Osteoblast (primary cell): Measurements from ENCODE around the gene POLDIP3. TPM values are rescaled to one million over a fixed set of nuclear protein-coding genes. Genes with fewer than 3 reads are reported as not detected.

ENCODE experiments used
- DNase-seq: peaks from one replicate; pipeline ENCODE4 v3.0.0; 2011; ENCODE audit warnings: low spot score, mixed read lengths; ENCODE audit not compliant: insufficient read length; ENCODE audit errors: missing footprints
- H2AFZ ChIP-seq: 2 replicates; pipeline ENCODE4 v1.6.0; 2011; ENCODE audit warnings: mild to moderate bottlenecking, low read length
- H3K27ac ChIP-seq: 2 replicates; pipeline ENCODE4 v1.5.1; 2011; ENCODE audit warnings: mild to moderate bottlenecking, low read depth, low read length, moderate library complexity
- H3K27me3 ChIP-seq: 2 replicates; pipeline ENCODE4 v1.6.0; 2012; ENCODE audit warnings: mild to moderate bottlenecking, control low read depth, inconsistent platforms, low read length, moderate library complexity; ENCODE audit not compliant: insufficient read depth
- H3K36me3 ChIP-seq: 2 replicates; pipeline ENCODE4 v1.5.1; 2011; ENCODE audit warnings: mild to moderate bottlenecking, low read length, control low read depth, moderate library complexity; ENCODE audit not compliant: insufficient read depth
- H3K4me1 ChIP-seq: 2 replicates; pipeline ENCODE4 v1.5.1; 2011; ENCODE audit warnings: mild to moderate bottlenecking, low read length, control low read depth, moderate library complexity; ENCODE audit not compliant: insufficient read depth
- H3K4me2 ChIP-seq: 2 replicates; pipeline ENCODE4 v1.6.0; 2011; ENCODE audit warnings: mild to moderate bottlenecking, low read length; ENCODE audit not compliant: insufficient read depth
- H3K4me3 ChIP-seq: fragments of 200-600 bp; sonication (generic); 3 replicates; pipeline ENCODE4 v1.5.1; 2012; ENCODE audit warnings: mild to moderate bottlenecking, low read length, inconsistent platforms; ENCODE audit not compliant: insufficient read depth
- H3K79me2 ChIP-seq: 2 replicates; pipeline ENCODE4 v1.6.0; 2012; ENCODE audit warnings: mild to moderate bottlenecking, low read length, control low read depth, inconsistent platforms; ENCODE audit not compliant: insufficient read depth
- H3K9me3 ChIP-seq: 2 replicates; pipeline ENCODE4 v1.5.1; 2011; ENCODE audit warnings: low read depth, low read length, control low read depth
- H4K20me1 ChIP-seq: 2 replicates; pipeline ENCODE4 v1.6.0; 2012; ENCODE audit warnings: mild to moderate bottlenecking, low read length, control low read depth; ENCODE audit not compliant: insufficient read depth
- total RNA-seq: library from RNA; depleted of rRNA; stranded (reverse); fragments of >200 nt; gene quantifications from 2 replicates; pipeline ENCODE4 v1.2.3, GENCODE V29; 2012
- TF ChIP-seq, protein P1 (sequence below): IDR thresholded peaks from 2 replicates; pipeline ENCODE4 v1.5.1; 2011; ENCODE audit warnings: mild to moderate bottlenecking, low read depth, low read length, moderate library complexity; ENCODE audit errors: extremely low read depth

Gene POLDIP3
- total RNA-seq, 1 donor = 22.4 TPM

DNA sequence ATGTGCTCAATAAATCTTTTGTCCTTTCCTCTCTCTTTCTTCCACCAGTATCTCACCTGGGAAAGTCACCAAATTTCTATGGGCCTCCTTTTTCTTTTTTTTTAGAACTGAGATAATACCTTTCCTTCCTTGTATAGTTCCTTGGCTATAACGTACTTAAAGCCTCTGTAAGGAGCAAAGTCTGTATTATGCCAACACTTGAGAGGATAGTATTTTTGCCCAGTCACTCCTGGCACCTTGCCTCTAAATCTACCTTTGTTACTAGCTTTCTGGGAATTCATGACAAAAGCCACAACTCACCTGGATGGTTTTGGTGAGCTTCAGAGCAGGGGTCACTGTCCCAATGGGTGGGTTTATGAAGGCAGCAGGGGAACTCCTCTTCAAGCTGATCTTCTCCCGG is 12.2 kb downstream of the POLDIP3 start:
- Histone ChIP-seq H3K9me3 (no peaks in the 10 kb centered on the region), H3K27ac (no peak overlapping the region), H3K27me3 (no peaks in the 10 kb centered on the region), H3K4me1 (peaks cover 9% of the 10 kb centered on the region), H3K4me2 (no peak overlapping the region), H3K4me3 (no peak overlapping the region), H2AFZ (no peak overlapping the region), H3K36me3 (peaks cover 47% of the 10 kb centered on the region), H4K20me1 (peaks cover 39% of the 10 kb centered on the region), H3K79me2 (peaks cover 81% of the 10 kb centered on the region)
- TF ChIP-seq, protein P1, sequence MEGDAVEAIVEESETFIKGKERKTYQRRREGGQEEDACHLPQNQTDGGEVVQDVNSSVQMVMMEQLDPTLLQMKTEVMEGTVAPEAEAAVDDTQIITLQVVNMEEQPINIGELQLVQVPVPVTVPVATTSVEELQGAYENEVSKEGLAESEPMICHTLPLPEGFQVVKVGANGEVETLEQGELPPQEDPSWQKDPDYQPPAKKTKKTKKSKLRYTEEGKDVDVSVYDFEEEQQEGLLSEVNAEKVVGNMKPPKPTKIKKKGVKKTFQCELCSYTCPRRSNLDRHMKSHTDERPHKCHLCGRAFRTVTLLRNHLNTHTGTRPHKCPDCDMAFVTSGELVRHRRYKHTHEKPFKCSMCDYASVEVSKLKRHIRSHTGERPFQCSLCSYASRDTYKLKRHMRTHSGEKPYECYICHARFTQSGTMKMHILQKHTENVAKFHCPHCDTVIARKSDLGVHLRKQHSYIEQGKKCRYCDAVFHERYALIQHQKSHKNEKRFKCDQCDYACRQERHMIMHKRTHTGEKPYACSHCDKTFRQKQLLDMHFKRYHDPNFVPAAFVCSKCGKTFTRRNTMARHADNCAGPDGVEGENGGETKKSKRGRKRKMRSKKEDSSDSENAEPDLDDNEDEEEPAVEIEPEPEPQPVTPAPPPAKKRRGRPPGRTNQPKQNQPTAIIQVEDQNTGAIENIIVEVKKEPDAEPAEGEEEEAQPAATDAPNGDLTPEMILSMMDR = no peak
- DNase-seq = no peak

DNA sequence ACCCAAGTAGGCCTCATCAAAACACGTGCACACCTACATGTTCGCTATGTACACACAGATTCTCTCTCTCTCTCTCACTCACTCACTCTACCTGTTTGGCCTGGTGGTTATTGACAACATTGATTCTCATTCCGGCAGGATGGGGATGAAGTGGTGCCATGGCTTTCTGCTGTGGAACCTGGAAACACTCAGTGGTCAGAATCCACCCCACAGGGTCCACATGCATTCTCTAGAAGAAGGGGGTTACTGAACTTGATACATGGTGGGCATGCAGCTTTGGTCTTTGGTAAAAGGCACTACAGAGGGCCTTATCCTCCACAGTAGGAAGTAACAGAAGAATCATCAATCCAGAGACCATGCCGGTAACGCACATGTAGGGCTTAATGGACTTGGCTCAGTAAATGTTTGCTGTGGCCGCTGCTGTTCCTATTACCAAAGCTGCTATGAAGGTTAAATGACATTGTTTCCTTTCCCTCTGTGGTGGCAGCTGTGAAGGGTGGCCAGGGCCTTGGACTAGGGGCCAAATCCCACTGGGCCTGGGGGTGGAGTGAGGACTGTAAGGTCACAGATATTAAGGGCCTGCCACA is 12.7 kb downstream of the POLDIP3 start:
- no peak for DNase-seq
- Histone ChIP-seq H3K36me3 (peaks cover 47% of the 10 kb centered on the region), H3K4me1 (peaks cover 9% of the 10 kb centered on the region), H3K27ac (no peak overlapping the region), H4K20me1 (peaks cover 39% of the 10 kb centered on the region), H2AFZ (no peak overlapping the region), H3K4me2 (no peak overlapping the region), H3K9me3 (no peaks in the 10 kb centered on the region), H3K27me3 (no peaks in the 10 kb centered on the region), H3K79me2 (peaks cover 82% of the 10 kb centered on the region), H3K4me3 (no peak overlapping the region)
- TF ChIP-seq, protein P1 = no peak

DNA sequence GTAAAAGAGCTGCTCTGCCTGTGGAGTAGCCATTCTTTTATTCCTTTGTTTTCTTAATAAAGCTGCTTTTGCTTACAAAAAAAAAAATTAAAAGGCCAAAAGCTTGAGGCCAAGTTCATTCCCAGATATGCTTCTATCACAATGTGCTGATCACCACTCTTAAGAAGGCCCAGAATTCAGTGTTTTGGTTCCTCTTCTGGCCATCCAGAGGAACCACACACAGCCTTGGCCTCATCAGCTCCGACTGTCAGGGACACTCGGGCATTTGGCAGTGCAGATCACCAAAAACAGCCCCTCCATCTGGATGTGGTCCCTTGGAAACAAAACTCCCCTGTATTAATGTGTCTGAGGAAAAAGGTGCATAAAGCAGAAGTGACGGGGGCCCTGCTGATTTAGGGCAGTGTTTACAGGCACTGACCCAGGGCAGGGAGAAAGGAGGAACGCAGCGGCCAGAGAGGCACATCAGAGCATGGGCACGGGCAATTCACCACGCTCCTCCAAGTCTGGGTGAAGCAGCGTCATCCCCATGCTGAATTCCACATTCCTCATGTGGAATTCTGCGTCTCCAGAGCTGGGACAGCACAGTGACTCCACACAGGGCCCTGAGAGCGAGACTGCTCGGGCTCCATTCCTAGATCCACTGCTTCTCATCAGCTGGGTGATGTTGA is 17.7 kb downstream of the POLDIP3 start:
- no peak overlapping the region for H3K4me3 ChIP-seq
- peaks cover 48% of the 10 kb centered on the region for H3K79me2 ChIP-seq
- H3K9me3 ChIP-seq = no peaks in the 10 kb centered on the region
- H3K36me3 ChIP-seq = peaks cover 68% of the 10 kb centered on the region
- H3K27me3 ChIP-seq = no peaks in the 10 kb centered on the region
- H3K4me2 ChIP-seq = no peak overlapping the region
- H2AFZ ChIP-seq = no peak overlapping the region
- DNase-seq = no peak
- no peak overlapping the region for H3K27ac ChIP-seq
- H4K20me1 ChIP-seq = peaks cover 17% of the 10 kb centered on the region
- H3K4me1 ChIP-seq = no peaks in the 10 kb centered on the region
- TF ChIP-seq, protein P1 = no peak

DNA sequence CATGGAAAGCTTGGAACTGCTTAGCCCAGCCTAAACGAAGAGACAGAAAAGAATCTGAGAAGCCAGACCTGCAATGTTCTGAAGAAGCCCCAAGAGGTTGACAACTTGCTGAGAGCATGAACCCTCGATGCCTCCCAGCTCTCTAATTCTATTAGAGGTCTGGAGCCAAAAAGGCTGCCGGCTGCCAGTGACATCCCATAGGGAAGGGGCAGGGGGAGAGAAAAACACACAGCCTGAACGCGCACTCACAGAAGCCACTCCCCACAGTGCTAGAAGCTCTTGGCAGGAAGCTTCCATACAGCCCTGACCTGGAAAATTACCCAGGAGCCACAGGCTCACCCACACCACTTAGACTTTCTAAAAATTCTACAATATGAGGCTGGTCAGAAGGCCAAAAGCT is 18.3 kb downstream of the POLDIP3 start:
- Histone ChIP-seq H3K36me3 (peaks cover 71% of the 10 kb centered on the region), H3K27me3 (no peaks in the 10 kb centered on the region), H4K20me1 (peaks cover 14% of the 10 kb centered on the region), H3K27ac (no peak overlapping the region), H3K79me2 (peaks cover 44% of the 10 kb centered on the region), H3K4me2 (no peak overlapping the region), H3K9me3 (no peaks in the 10 kb centered on the region), H3K4me3 (no peak overlapping the region), H3K4me1 (no peaks in the 10 kb centered on the region), H2AFZ (no peak overlapping the region)
- DNase-seq = no peak
- TF ChIP-seq, protein P1 = no peak
